K562 (cell line): Measurements from ENCODE around the gene TWSG1. TPM values are rescaled to one million over a fixed set of nuclear protein-coding genes. Genes with fewer than 3 reads are reported as not detected.

Experiments
- ATAC-seq: fragments of 200-7000 bp; cut with Tn5 transposase; 3 replicates; pipeline ENCODE4 v1.9.1; 2020; ENCODE audit warnings: moderate library complexity
- BruUV-seq: library from RNA; stranded (reverse); fragments of 400-500 nt; replicated peaks from 2 replicates; lab custom pipeline; 2021; lab: Mats Ljungman, UMichigan
- CTCF ChIA-PET: fragments of 300-600 bp; formaldehyde crosslinking; extraction: SDS; loops from one replicate; lab custom pipeline; 2021; ENCODE audit warnings: low intra/inter-chr PET ratio; lab: Yijun Ruan, JAX
- POLR2A ChIA-PET: fragments of 300-600, 350-650 bp; sonication (Branson Sonifier 250); formaldehyde crosslinking; extraction: SDS; loops from one replicate; lab custom pipeline; 2021; ENCODE audit warnings: antibody characterized with exemption, inconsistent platforms; lab: Yijun Ruan, JAX
- DNase-seq, 4 experiments: peaks; one replicate each; pipeline versions ENCODE4 v3.0.0 to v3.0.0-alpha.2; 2011 to 2018; ENCODE audit warnings: low spot score in 3 of 4, mixed read lengths in 3 of 4; ENCODE audit errors: extremely low read depth in 1 of 4
- FAIRE-seq: peaks from 2 replicates; lab custom pipeline; 2011; peaks lifted over from hg19 to GRCh38; lab: Jason Lieb, UNC
- H2AFZ ChIP-seq: 2 replicates; pipeline ENCODE4 v1.6.0; 2011; ENCODE audit warnings: low read depth, low read length, control low read depth, inconsistent platforms
- H3K27ac ChIP-seq: fragments of 200-600 bp; 3 replicates; pipeline ENCODE4 v1.8.0; 2011; ENCODE audit warnings: low read depth, mild to moderate bottlenecking, control low read depth, inconsistent platforms, low read length, moderate library complexity, mixed read lengths; ENCODE audit errors: extremely low read depth
- H3K27me3 ChIP-seq, 2 experiments: fragments of 300-600 bp in 1 of 2; 2 replicates in 1 of 2; 3 replicates in 1 of 2; pipeline versions ENCODE4 v1.6.0 to v1.8.0; 2011; ENCODE audit warnings: inconsistent platforms in 2 of 2, low read length in 2 of 2, mild to moderate bottlenecking in 1 of 2, mixed read lengths in 1 of 2, moderate library complexity in 1 of 2; ENCODE audit not compliant: control insufficient read depth in 2 of 2, insufficient read depth in 2 of 2
- H3K36me3 ChIP-seq: fragments of 300-600 bp; 3 replicates; pipeline ENCODE4 v1.8.0; 2011; ENCODE audit warnings: mild to moderate bottlenecking, low read length, inconsistent platforms; ENCODE audit not compliant: control insufficient read depth, insufficient read depth
- H3K4me1 ChIP-seq, 2 experiments: fragments of 200-600 bp in 1 of 2; replicated peaks in 1 of 2; 2 replicates in 1 of 2; 3 replicates in 1 of 2; pipeline versions ENCODE4 v1.5.1 to v1.8.0; 2011; ENCODE audit warnings: inconsistent platforms in 2 of 2, low read length in 2 of 2, mild to moderate bottlenecking in 1 of 2, mixed read lengths in 1 of 2, moderate library complexity in 1 of 2; ENCODE audit not compliant: control insufficient read depth in 2 of 2, insufficient read depth in 2 of 2
- H3K4me2 ChIP-seq: 2 replicates; pipeline ENCODE4 v1.6.1; 2011; ENCODE audit warnings: low read length, control low read depth, inconsistent platforms, mixed read lengths; ENCODE audit not compliant: insufficient read depth
- H3K4me3 ChIP-seq: fragments of 200-600 bp; sonication (generic), shearing (Covaris generic); 2 replicates; pipeline ENCODE4 v1.5.1; 2016; ENCODE audit warnings: control low read depth, inconsistent platforms
- H3K79me2 ChIP-seq: fragments of 200-600 bp; 3 replicates; pipeline ENCODE4 v1.8.0; 2011; ENCODE audit warnings: low read length, inconsistent platforms; ENCODE audit not compliant: control insufficient read depth, insufficient read depth
- H3K9ac ChIP-seq, 2 experiments: 2 replicates each; pipeline versions ENCODE4 v1.6.0 to v1.6.1; 2011; ENCODE audit warnings: low read depth in 2 of 2, low read length in 2 of 2, control low read depth in 1 of 2, inconsistent platforms in 1 of 2, mild to moderate bottlenecking in 1 of 2, mixed read lengths in 1 of 2; ENCODE audit not compliant: insufficient read depth in 1 of 2
- H3K9me1 ChIP-seq: one replicate; pipeline ENCODE4 v1.6.0; 2011; ENCODE audit warnings: inconsistent platforms, mild to moderate bottlenecking, low read length, moderate library complexity; ENCODE audit not compliant: control insufficient read depth, insufficient read depth
- H3K9me3 ChIP-seq: replicated peaks from 2 replicates; pipeline ENCODE4 v1.5.1; 2011; ENCODE audit warnings: low read depth, low read length, inconsistent platforms; ENCODE audit not compliant: control insufficient read depth, insufficient read depth
- H4K20me1 ChIP-seq: replicated peaks from 2 replicates; pipeline ENCODE4 v1.6.1; 2011; ENCODE audit warnings: low read length, inconsistent platforms, mixed read lengths; ENCODE audit not compliant: control insufficient read depth, insufficient read depth
- ARID3A ChIP-seq: IDR thresholded peaks from 2 replicates; pipeline ENCODE4 v1.6.1; 2012; ENCODE audit warnings: low read depth, low read length, improper control_type of control experiment, borderline replicate concordance
- CREB1 ChIP-seq, 2 experiments: sonication (generic) in 1 of 2; formaldehyde crosslinking in 1 of 2; IDR thresholded peaks; 2 replicates each; pipeline versions ENCODE4 v1.6.1 to v1.8.0; 2012 to 2022; ENCODE audit warnings: inconsistent platforms in 1 of 2, mild to moderate bottlenecking in 1 of 2, missing genetic modification reagents in 1 of 2, moderate library complexity in 1 of 2
- GTF2B ChIP-seq: IDR thresholded peaks from 2 replicates; pipeline ENCODE4 v1.6.1; 2011; ENCODE audit not compliant: insufficient read length; ENCODE audit errors: extremely low read depth
- HES1 ChIP-seq: fragments of 450-650 bp; IDR thresholded peaks from 2 replicates; pipeline ENCODE4 v1.6.1; 2016; ENCODE audit warnings: low read depth, mild to moderate bottlenecking, moderate library complexity
- ILK ChIP-seq: fragments of 450-650 bp; IDR thresholded peaks from 2 replicates; pipeline ENCODE4 v1.6.1; 2016; ENCODE audit warnings: missing genetic modification characterization, low read depth, mild to moderate bottlenecking, missing compliant biosample characterization, moderate library complexity, borderline replicate concordance
- KLF10 ChIP-seq: fragments of 250-450 bp; sonication (Bioruptor Pico); IDR thresholded peaks from 2 replicates; pipeline ENCODE4 v1.6.1; 2021; ENCODE audit warnings: matching md5 sums
- ZNF124 ChIP-seq: sonication (generic); formaldehyde crosslinking; IDR thresholded peaks from 2 replicates; pipeline ENCODE4 v1.8.1; 2022; ENCODE audit warnings: missing genetic modification reagents
- ZNF232 ChIP-seq: sonication (generic); formaldehyde crosslinking; IDR thresholded peaks from 2 replicates; pipeline ENCODE4 v1.8.0; 2022; ENCODE audit warnings: mild to moderate bottlenecking, missing genetic modification reagents
- ZNF280B ChIP-seq: fragments of 250-450 bp; sonication (Bioruptor Pico); IDR thresholded peaks from 2 replicates; pipeline ENCODE4 v1.5.1; 2021; ENCODE audit warnings: mild to moderate bottlenecking
- ZNF282 ChIP-seq: sonication (generic); formaldehyde crosslinking; IDR thresholded peaks from 2 replicates; pipeline ENCODE4 v1.8.1; 2023; ENCODE audit warnings: missing genetic modification reagents
- ZNF561 ChIP-seq: fragments of 450-650 bp; formaldehyde crosslinking; conservative IDR thresholded peaks from 2 replicates; pipeline ENCODE4 v1.4.0; 2020; ENCODE audit warnings: mild to moderate bottlenecking, moderate library complexity
- ZNF586 ChIP-seq: fragments of 450-650 bp; formaldehyde crosslinking; conservative IDR thresholded peaks from 2 replicates; pipeline ENCODE4 v1.4.0; 2020; ENCODE audit warnings: mild to moderate bottlenecking, moderate library complexity
- ZNF592 ChIP-seq: fragments of 450-650 bp; IDR thresholded peaks from 2 replicates; pipeline ENCODE4 v1.6.1; 2017; ENCODE audit warnings: antibody characterized with exemption, mild to moderate bottlenecking
- WGBS: fragments of 100-300 bp; shearing (Covaris generic); methylation state at CpG from one replicate; pipeline ENCODE4 v1.1.6; 2016; ENCODE audit warnings: low coverage, mixed read lengths; ENCODE audit not compliant: insufficient coverage; ENCODE audit errors: missing lambda C conversion rate; 5-methylcytosine and 5-hydroxymethylcytosine counted together
- in situ Hi-C: fragments of 300-500 bp; cut with MboI; formaldehyde crosslinking; loops from 4 replicates; pipeline ENCODE4 v1.15.0; 2018; ENCODE audit warnings: inconsistent platforms, mixed read lengths
- intact Hi-C: fragments of 100-400 bp; cut with micrococcal nuclease; formaldehyde crosslinking; loops from 2 replicates; pipeline ENCODE4 v1.14.2; 2022
- polyA plus RNA-seq, 8 experiments: library from polyadenylated mRNA; depleted of rRNA in 4 of 8; stranded (reverse) in 5 of 8; unstranded in 3 of 8; fragments of >200 nt; fragmentation: Nextera tagmentation in 2 of 8; fragmentation: Illumina TruSeq in 1 of 8; extraction: Ambion mirVana in 2 of 8; extraction: Trizol in 1 of 8; gene quantifications; 2 replicates each; pipeline versions ENCODE4 v1.2.1 to v1.2.3, GENCODE V29; 2011 to 2014; ENCODE audit warnings: inconsistent platforms in 1 of 8, missing spikeins in 1 of 8
- total RNA-seq, 7 experiments: library from RNA; depleted of rRNA in 6 of 7; stranded (reverse); fragments of >200 nt in 6 of 7; fragmentation: Illumina TruSeq in 2 of 7; extraction: Trizol in 2 of 7; gene quantifications; 2 replicates each; pipeline versions ENCODE4 v1.2.1 to v1.2.3, GENCODE V29; 2011 to 2021; ENCODE audit warnings: low replicate concordance in 1 of 7

Gene TWSG1
- total and polyA plus RNA-seq, 9 of the 15 experiments (the other 6 are each of a cell fraction or from before 2014, with no cell fraction given) = 10.4 to 37.2 (median 25.1) TPM

GRCh38 chr18:9416563-9417072, 82.0 kb downstream of the TWSG1 start:
- no peaks in the 10 kb centered on the region for H3K9me1 ChIP-seq
- BruUV-seq = no TSS peak
- H3K27me3 ChIP-seq = no peaks in the 10 kb centered on the region
- no peaks in the 10 kb centered on the region for H3K9me3 ChIP-seq
- no peaks in the 10 kb centered on the region for H4K20me1 ChIP-seq
- no peaks in the 10 kb centered on the region for H3K36me3 ChIP-seq
- intact Hi-C loops (no loop called here), in situ Hi-C loops (no loop called here)
- H3K9ac ChIP-seq = no peak overlapping the region
- no peak for FAIRE-seq
- no peak overlapping the region for H3K27ac ChIP-seq
- DNase-seq = no peak
- no peak overlapping the region for H3K4me3 ChIP-seq
- H3K4me1 ChIP-seq = peaks cover 22 to 25% of the 10 kb centered on the region in 2 experiments
- ATAC-seq = no peak
- peak overlapping the region; percentile 67 for H2AFZ ChIP-seq
- ChIA-PET CTCF (interaction anchor here (0.5 kb wide), 1 partner anchor 347 kb away, joined by 3 read pairs; no protein-coding TSS in a partner anchor), POLR2A (interaction anchor here (0.6 kb wide), 1 partner anchor 10 kb away, joined by 3 read pairs; no protein-coding TSS in a partner anchor)
- no peaks in the 10 kb centered on the region for H3K79me2 ChIP-seq
- 42% methylated on average over 6 of the region's 6 CpGs for WGBS
- H3K4me2 ChIP-seq = no peak overlapping the region
- no peak for TF ChIP-seq ZNF232 (CRISPR knock-in tag)
- TF ChIP-seq ZNF282 = no peak
- TF ChIP-seq ARID3A = no peak
- TF ChIP-seq GTF2B = no peak
- no peak for TF ChIP-seq ZNF124 (CRISPR knock-in tag)
- TF ChIP-seq HES1 = no peak
- no peak for TF ChIP-seq ZNF561 (CRISPR knock-in tag)
- TF ChIP-seq KLF10 = no peak
- no peak for TF ChIP-seq ZNF280B (CRISPR knock-in tag)
- TF ChIP-seq CREB1 (IDR thresholded peaks at IDR 0.05) = no peak
- TF ChIP-seq CREB1 (CRISPR knock-in tag; IDR thresholded peaks at IDR 0.05) = no peak
- no peak for TF ChIP-seq ILK
- no peak for TF ChIP-seq ZNF586 (CRISPR knock-in tag)
- TF ChIP-seq ZNF592 = no peak
